ENCODE data around the gene ALPL.

The ALPL gene

DNA sequence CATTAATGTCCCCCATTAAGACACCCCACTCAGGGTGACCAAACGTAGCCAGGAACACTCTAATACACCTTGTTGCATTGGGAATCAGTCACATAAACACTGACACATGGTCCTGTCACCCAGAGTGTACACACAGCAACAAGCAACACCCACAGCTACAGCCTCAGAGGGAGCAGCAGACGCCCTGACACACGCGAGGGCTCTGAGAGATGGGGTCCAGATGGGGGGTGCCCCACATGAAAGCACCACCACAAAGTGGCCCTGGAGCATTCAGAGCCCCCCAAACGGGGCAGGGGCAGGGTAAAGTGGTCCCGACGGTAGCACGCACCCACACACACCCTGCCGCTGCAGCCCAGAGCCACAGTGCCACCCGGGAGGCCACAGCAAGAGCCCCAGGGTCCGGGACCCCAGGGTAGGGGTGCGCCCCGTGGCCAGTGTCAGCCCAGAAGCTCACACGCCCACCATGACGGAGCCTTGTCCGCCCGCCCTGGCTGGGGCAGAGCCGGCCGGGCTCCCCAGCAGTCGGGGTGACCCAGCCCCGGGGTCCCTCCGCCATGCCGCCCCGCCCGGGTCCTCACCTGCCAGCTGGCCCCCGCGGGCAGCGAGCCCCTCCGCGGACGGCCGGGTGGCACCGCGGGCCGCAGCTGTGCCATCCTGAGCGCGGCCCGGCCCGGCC, 112.7 kb downstream of the ALPL start:
- DNase-seq = peak; percentile 45

DNA sequence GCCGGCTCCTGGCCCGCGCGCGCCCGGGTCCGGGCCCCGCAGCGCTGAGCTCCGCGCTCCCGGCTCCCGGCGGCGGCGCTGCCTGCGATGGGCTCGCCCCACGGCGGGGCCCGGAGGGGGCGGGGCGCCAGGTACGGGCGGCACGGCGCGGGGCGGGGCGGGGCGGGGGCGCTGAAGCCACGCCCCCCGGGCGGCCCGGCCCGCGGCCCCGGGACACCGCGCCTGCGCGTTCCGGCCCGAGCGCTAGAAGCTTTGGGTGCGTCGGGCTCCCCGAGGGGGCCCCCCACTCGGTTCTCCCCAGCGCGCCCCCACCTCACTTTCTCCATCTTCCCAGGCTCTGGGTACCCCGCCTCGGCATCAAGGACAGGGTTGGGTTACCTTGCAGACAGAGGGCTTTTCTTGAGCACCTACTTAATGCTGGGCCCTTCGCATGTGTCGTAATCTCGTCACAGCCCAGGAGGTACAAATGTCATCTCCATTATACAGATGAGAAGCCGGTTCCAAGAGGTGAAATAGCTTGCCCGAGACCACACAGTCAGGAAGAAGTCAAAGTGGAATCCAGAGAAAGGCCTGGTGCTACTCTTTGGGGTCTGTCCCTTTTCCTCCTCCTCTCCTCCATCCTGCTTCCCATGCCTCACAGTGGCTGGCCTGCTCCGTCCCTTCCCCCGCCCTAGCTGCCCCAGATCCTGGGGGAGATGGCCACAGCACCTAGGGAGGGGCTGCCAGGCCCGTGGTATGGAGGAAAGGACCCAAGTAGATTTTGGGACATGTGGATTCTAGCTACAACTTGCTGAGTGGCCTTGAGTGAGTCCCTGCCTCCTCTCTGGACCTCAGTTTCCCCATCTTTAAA, 113.5 kb downstream of the ALPL start:
- peak; percentile 90 for DNase-seq

DNA sequence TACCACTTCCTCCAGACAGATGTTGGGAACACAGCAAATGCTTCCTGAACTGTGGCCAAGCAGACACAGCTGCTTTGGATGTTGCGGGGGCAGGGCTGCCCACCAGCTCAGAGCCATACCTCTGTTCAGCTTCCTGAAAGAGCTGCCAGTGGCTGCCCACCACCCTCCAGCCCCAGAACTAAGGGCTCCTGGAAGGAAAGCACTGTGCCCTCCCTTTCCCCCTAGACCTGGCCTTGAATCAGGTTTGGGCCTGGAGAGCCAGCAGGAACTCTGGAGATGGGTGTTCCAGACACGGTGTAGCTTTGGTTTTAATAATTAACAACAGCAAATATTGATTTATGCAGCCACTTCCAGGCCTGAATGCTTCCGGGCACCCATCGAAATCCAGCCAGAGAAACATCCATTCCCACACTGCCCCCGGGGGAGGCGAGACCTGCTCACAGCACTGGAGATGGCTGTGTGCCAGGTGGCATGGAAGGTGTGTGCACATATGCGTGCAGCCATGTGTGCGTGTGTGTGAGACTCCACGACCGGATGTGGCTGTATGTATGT, 114.3 kb downstream of the ALPL start:
- peak; percentile 97 for DNase-seq

DNA sequence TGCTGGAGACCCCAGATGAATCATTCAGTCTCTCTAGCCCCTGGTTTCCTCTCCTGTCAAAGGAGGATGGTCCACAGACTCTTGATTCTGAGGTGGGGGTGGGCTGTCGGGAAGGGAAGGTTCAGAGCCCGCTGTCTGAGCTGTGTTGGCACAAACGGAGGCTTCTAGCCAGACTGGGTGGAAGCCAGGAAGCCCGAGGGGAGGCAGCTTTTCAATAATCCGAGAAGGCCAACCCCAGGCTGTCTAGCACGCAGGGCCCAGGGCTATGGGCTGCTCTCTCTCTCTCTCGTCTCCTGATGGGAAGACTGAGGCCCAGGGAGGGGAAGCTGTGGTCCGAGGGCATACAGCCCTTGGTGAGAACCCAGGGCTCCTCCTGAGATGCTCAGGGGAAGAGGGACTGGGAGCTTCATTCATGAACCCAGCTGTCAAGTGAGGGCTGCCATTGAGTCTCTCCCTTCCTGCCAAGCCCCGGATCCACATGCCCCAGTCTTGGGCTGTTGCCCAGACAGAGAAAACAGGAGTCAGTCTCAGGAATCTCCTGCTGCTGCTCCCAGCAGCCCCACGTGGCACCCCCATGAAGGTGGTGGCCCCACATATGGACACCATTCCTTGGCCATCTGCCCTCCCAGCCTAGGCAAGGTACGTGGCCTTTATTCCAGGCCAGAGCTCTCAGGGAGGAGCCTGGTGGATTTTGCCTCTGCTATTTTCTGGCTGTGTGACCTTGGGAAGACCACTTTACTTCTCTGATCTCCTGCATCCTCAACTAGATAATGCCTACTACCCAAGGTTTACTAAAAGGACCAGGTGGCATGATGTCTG, 115.6 kb downstream of the ALPL start:
- DNase-seq = no peak

DNA sequence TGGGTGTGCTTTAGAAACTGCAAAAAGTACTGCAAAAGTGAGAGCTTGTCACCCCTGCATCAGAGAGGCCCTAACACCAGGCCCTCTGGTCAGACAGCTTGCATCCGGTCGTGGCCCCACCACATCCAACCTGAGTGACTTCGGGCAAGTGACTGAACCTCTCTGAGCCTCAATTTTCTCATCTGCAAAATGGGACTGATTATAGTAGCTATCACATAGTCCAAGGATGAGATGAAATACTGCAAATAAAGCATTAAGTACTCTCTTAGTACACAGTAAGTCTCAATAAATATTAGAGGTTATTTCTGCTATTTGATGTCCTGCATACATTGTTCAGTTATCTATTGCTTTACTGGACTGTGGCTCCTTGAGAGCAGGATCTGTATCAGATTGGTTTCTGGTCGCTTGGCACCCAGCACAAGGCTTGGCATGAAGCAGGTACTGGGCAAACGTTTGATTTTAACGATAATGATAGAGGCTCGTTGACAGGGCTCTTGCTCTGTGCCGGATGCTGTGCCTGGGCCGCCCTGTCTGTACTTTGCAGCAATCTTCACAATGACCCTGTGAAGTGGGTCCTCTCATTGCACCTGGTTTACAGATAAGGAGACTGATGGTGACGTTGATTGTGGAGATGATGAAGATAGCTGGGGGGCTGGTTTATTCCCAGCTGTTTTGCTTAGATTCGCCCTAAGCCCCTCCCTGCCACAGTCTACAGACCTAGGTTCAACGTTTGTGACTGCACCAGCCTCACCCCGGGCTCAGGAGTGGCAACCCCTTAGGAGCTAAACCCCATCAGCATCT, 116.4 kb downstream of the ALPL start:
- DNase-seq = no peak

DNA sequence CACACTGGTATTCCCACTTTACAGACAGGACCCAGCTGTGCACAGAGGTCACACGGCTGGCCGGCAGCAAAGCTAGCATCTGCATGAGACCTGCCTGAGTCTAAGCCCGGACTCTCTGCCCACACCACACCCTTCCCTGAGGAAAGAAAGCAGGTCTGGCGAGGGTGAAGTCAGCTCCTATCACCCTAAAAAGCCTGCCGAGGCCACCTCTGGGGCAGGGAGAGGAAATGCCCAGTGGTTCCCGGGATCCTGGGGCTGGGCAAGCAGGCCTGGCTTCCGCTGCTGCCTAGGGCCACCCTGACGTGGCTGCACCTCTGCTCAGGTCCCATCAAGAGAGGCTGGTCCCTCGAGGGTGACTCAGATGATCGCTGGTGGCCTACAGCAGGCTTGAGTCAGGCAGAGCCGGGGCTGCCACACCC, 117.7 kb downstream of the ALPL start:
- no peak for DNase-seq
